Activated CD8-positive, alpha-beta memory T cell treated with anti-CD3 and anti-CD28 coated beads for 1 hour (primary cell): ENCODE results near the gene IPO4.
"Not testable (repeated sequence)": the region's sequence is repeated elsewhere in the genome, so short reads cannot be mapped to it uniquely, and the experiment has no call there.

ENCODE experiments used
- DNase-seq, 2 donors: peaks; one replicate each; pipeline ENCODE4 v3.0.0-alpha.2; 2020; ENCODE audit warnings: low read depth in 1 of 2; ENCODE audit errors: extremely low read depth in 1 of 2

Gene IPO4

GRCh38 chr14:24188251-24189058 lies at the start of gene IPO4:
Gene IPO4, minus strand, starts transcription at chr14:24188816. Its CDS starts 29 bp downstream, at chr14:24188787.
- peak; percentile 89 to 91 for DNase-seq

GRCh38 chr14:24238123-24238522 lies 49.5 kb upstream of the IPO4 start:
- no peak for DNase-seq

GRCh38 chr14:24237463-24237955 lies 48.9 kb upstream of the IPO4 start:
- no peak for DNase-seq

- DNase-seq: no peak
These were observed 48.3 kb upstream of the IPO4 start for GRCh38 chr14:24236689-24237462.

- DNase-seq: no peak
These were observed 47.4 kb upstream of the IPO4 start for GRCh38 chr14:24235804-24236688.

GRCh38 chr14:24234095-24235005 lies 45.7 kb upstream of the IPO4 start:
- DNase-seq: no peak

GRCh38 chr14:24233538-24233866 lies 44.9 kb upstream of the IPO4 start:
- DNase-seq: no peak

GRCh38 chr14:24232645-24233537 lies 44.3 kb upstream of the IPO4 start, which contains the start of gene GMPR2:
Gene GMPR2, plus strand, starts transcription at chr14:24232929. Its CDS starts 325 bp downstream, at chr14:24233254.
- no peak for DNase-seq

- peak; percentile 63 to 74 for DNase-seq
These were observed 43.6 kb upstream of the IPO4 start, which contains the start of gene NEDD8 for GRCh38 chr14:24232121-24232644. Gene NEDD8, minus strand, starts transcription at chr14:24232367. Its CDS starts 100 bp downstream, at chr14:24232267.

GRCh38 chr14:24231263-24232120 lies 42.9 kb upstream of the IPO4 start:
- DNase-seq: no peak

GRCh38 chr14:24228902-24229301 lies 40.3 kb upstream of the IPO4 start:
- DNase-seq: no peak

- DNase-seq: no peak
These were observed 37.9 kb upstream of the IPO4 start for GRCh38 chr14:24226473-24226872.

GRCh38 chr14:24224618-24225071 lies 36.0 kb upstream of the IPO4 start:
- no peak for DNase-seq

- not testable (repeated sequence) for DNase-seq
These were observed 34.4 kb upstream of the IPO4 start for GRCh38 chr14:24222987-24223386.

- no peak for DNase-seq
These were observed 30.9 kb upstream of the IPO4 start for GRCh38 chr14:24219521-24219920.

- DNase-seq: no peak
These were observed 30.5 kb upstream of the IPO4 start for GRCh38 chr14:24219080-24219479.

GRCh38 chr14:24216876-24217275 lies 28.3 kb upstream of the IPO4 start:
- DNase-seq: not testable (repeated sequence)

- DNase-seq: no peak
These were observed 27.7 kb upstream of the IPO4 start for GRCh38 chr14:24216345-24216699.
